ENCODE data around the gene NPLOC4. TPM values are rescaled to one million over a fixed set of nuclear protein-coding genes. Genes with fewer than 3 reads are reported as not detected.
A peak's percentile ranks its signal among the peaks of the same experiment; 100 is the strongest.

Gene NPLOC4
- 57.1 and 69.9 TPM in 2 replicates for total RNA-seq (2014; rRNA removed; shearing (Covaris generic))
- 122 and 150 TPM in 2 replicates for polyA plus RNA-seq (2014; cell fraction: nucleus; rRNA removed)

DNA sequence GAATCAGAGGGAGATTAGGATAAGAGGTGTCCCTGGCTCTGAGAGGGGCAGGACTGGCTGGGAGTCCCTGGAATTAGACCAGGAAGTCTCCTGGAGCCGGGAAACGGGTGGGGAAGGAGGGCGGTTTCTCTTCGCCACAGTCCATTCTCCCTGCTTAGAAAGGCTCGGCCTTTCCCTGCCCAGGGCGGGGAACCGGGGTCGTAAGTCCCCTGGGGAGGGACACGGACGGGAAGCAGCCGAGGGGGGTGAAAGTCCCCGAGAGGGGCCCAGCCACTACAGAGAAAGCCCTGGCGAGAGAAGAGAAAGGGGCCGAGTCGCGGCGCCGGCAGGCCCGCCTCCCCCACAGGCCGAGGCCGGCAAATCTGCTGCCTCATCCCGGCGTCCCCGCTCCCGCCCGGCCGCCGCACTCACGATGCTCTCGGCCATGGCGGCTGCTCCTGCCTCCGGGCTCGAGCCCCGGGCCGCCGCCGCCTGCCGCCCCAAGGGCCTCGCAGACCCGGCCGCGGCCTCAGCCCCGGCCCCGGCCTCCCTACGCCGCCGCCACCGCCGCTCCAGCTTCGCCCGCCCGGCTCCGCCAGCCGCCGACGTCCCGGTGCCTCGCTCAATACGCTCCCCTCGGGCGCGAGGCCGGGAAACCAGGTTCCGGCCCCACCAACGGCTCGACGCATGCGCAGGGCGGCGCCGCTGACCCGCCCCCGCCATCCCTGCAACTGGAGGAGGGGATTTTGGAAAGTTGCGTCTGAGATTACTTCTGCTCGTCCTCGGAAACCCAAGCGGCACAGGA lies at the start of gene NPLOC4, which contains the start of gene TSPAN10:
Gene NPLOC4 (minus strand): TSS at position 608 of the 784 bp plus-strand sequence. CDS start 182 bp downstream, at position 426.
Gene TSPAN10 (plus strand): TSS at position 692 of the 784 bp plus-strand sequence. CDS start 5,217 bp downstream, outside the sequence.
- peak; percentile 80 for DNase-seq (ENCODE audit: extremely low read depth, low read depth)

DNA sequence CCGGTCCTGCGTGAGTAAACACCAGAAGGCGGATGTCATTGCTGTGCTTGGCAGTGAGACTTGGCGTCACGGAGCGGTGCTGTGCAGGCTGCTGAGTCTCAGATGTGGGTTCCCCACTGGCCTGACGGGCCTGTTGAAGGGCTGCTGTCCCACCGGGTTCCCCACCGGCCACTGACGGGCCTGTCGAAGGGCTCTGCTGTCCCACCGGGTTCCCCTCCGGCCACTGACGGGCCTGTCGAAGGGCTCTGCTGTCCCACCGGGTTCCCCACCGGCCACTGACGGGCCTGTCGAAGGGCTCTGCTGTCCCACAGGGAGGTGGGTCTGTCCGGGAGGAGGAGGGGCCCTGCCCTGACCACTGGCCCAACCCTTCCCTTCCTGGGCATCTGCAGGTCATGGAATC lies 49.7 kb upstream of the NPLOC4 start:
- DNase-seq (ENCODE audit: extremely low read depth, low read depth) = no peak

DNA sequence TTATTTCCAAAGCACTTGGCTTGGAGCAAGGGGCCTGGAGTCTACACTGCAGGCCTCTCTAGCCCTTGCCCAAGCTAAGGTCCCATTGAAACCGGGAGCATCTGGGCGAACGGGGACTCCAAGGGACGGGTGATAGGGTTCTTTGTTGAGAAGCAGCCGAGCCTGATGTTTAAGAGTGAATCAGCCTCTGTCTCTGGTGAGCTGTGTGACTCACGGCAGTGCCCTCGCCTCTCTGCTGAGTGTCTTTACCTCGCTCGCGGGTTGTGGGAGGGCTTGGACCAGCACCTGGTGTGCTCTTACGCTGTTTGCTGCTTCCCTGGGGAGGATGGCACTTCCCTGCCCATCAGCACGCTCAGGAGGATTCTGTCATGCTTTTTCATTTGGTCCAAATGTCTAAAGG lies 48.2 kb upstream of the NPLOC4 start:
- DNase-seq (ENCODE audit: extremely low read depth, low read depth) = no peak

DNA sequence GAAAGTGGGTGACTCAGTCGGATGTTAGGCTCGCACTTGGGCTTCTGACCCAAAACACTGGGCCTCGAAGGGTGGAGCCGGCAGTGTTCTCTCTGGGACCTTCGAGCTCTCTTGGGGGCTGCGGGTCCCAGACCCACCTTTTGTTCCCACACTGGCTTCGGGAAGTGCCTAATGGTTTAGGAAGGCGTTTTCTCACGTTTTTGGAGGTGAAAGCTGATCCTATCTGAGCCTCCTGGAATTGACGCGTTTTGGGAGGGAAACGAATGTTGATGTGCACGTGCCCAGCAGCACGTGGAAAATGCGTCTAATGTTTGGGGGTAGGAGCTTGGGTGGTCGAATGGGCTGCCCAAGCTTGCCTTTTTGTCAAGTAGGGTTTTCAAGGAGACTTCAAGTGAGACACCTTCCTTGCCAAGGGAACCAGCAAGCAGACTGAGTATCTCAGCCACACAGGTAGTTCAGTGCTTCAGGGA lies 47.6 kb upstream of the NPLOC4 start:
- DNase-seq (ENCODE audit: extremely low read depth, low read depth) = peak; percentile 32

DNA sequence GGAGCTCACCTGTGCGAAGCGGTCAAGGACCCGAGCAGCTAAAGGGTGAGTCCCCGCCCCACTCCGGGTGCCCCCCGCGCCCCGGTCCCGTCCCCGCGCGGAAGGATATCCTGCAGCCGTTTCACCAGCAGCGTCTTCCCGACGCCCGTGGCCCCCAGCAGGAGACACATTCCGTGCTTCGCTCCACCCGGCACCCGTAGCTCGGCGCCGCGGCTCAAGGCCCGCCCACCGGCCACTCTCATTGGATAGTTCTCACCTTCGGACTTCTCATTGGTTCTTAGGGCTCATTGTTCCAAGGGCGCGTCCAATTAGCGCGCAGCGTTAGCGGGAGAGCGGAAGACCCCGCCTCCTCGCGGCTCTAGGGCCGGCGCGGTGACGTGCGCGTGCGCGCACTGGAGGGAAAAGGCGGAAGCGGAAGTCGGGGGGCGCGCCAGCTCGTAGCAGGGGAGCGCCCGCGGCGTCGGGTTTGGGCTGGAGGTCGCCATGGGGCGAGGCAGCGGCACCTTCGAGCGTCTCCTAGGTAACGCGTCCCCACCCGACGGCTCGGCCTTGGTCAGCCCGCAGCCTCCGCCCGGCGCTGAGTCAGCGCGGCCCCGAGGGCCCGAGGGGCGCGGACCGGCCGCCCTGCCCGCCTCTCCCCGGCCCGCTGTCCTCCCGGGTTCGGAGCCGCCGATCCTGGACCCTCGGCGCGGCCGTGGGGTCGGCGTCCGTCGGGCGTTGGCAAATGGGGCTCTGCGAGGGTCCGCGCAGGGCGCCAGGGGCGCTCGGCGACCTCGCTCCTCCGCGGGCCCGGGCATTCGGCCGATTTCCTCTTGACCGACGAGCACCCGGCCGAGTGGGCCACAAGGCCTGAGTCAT lies 46.9 kb upstream of the NPLOC4 start, which contains the start of the genes ARL16 and HGS:
Gene ARL16 (minus strand): TSS at position 214 of the 858 bp plus-strand sequence. CDS start 44 bp downstream, at position 170.
Gene HGS (plus strand): TSS at position 428 of the 858 bp plus-strand sequence. CDS start 56 bp downstream, at position 484.
- peak; percentile 99 for DNase-seq (ENCODE audit: extremely low read depth, low read depth)

DNA sequence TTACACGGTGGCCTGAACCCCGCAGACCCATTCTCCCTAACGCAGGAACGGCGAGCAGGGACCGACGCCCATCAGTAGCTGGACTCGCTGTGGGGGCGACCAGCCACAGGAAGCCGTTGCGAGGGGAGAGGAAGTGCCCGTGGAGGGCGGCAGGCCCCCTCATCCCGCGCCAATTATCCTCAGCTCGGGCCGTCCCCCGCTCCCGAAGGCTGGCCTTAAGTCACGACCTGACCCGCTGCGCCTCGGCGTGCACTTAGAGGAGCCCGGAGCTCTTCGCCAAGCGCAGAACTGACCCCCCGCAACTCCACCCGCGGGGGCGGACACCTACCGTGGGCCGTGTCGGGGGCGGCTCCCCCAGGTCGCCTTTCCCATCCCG lies 46.3 kb upstream of the NPLOC4 start:
- no peak for DNase-seq (ENCODE audit: extremely low read depth, low read depth)

DNA sequence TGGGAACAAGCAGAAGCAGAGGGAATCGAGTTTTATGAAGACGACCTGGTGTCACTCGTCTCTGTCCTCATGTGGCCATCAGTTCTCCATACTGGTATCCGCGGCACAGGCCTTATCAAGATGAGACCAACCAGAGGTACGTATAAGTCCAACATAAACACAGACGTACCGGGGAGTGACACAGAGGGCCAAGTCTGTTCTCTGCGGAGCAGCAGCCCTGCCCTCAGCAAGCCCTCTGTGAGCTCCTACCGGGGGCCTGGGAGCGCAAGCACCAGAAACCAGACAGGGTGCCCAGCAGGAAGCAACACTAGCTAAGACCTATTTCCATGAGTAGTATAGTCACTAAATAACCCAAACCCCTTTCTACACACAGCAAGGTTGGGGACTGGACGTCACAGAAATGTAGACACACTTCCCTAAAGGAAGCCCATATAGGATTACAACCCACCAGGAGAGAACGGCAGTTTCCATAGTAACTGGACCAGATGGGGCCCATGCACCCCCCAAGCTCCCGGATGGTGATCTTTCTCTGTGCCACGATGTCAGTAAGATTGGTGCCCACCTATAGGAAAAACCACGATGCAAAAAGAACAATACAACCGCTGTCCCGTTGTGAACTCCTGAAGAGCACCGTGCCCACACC lies 45.8 kb upstream of the NPLOC4 start:
- no peak for DNase-seq (ENCODE audit: extremely low read depth, low read depth)

DNA sequence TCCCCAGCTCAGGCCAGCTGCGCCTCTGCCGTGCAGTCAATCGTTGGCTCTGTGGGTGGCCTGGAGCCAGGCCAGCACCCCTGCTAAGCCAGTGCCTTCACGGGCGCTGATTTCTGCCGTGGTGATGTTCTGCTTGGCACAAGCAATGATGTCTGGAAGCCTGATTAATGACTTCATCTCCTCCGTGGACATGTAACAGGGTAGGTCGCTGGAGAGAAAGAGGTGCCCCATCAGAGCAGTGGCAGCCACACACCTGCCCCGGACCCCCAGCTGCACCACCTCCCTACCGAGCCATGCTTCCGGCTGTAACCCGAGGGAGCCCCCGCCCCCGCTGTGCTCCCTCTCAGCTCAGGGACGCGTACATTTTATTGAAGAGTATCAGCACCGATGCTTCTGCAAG lies 44.8 kb upstream of the NPLOC4 start:
- DNase-seq (ENCODE audit: extremely low read depth, low read depth) = no peak

DNA sequence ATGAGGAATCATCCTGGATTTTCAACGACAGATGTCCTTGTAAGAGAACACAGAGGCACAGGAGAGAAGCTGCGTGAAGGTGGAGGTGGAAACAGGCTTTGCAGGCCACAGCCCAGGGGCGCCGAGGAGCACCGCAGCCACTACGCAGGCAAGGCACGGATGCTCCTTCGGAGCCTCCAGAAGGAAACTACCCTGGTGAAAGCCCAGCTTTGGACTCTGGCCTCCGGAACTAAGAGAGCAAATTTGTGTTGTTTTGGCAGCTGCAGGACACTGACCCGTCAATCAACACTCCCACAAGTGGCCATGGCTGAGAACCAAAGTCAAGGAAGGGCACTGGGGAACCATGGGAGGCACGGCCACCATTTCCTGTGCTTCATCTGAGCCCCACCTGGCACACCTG lies 43.2 kb upstream of the NPLOC4 start:
- no peak for DNase-seq (ENCODE audit: extremely low read depth, low read depth)

DNA sequence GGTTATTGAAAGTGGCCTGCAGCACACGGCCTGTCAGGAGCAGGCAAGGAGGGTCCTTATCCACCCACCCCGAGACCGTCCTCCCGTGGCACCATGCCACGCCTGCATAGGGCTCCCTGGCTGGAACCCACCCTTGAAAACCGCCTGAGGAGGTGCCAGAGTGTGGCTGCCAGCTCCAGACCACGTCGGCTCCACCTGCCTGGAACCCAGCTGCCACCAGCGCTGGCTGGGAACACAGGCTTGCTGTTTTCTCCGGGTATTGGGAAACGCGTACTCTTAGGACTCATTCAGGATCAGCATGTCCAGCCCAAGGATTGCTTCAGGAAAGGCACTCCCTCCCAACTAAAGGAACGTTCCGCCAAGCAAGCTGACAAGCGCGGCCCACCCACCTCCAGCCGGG lies 40.0 kb upstream of the NPLOC4 start:
- no peak for DNase-seq (ENCODE audit: extremely low read depth, low read depth)

DNA sequence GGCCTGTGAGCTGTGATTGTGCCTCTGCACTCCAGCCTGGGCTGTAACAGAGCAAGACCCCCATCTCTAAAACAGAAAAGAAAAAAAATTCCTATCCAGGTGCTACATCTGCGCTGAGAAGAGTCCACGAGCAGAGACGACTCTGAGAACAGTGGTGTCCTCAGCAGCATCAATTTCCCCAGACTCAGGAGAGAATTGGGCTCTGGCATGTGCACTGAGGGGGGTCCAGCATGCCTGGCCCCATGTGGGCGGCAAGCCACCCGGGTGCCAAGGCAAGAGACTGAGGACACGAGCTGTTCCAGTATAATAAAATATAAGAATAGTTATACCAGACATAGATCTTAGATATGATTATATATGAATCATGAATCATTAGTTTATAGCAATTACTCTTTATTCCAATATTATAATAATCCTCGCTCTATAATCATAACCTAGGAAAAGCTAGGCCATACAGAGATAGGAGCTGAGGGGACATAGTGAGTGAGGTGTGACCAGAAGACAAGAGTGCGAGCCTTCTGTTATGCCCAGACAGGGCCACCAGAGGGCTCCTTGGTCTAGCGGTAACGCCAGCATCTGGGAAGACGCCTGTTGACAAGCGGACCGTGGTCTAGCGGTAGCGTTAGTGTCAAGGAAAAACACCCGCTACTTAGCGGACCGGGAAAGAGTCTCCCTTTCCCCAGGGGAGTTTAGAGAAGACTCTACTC lies 38.8 kb upstream of the NPLOC4 start:
- peak; percentile 30 for DNase-seq (ENCODE audit: extremely low read depth, low read depth)

DNA sequence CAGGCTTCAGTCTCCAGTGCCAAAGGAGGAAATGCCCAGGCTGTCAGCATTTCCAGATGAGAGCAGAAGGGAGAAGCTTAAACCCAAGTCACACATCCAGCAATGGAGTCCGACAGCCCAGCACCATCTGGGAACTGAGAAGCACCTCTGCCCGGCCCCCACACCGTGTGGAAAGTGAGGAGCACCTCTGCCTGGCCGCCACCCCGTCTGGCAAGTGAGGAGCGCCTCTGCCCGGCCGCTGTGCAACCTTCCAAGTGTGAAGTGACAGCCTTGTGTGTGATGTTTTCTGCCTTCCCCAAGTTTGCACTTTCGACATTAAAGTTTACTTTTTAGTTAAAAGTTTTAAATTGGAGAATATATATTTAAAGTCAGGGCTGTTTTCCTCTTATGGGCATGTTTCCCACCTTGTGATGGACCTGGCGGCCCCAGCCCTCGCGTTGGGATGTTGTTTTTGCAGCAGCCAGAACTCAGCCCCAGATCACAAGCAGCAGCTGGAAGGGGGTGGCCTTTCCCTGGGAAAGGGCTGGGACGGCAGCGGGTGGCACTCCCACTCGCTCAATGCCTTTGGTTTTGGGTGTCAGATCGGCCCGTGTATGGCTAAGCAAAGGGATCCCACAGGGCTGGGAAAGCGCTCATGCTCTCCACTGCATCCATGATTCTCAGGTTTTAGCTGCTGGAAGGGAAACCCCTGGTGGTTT lies 36.8 kb upstream of the NPLOC4 start:
- DNase-seq (ENCODE audit: extremely low read depth, low read depth) = no peak

DNA sequence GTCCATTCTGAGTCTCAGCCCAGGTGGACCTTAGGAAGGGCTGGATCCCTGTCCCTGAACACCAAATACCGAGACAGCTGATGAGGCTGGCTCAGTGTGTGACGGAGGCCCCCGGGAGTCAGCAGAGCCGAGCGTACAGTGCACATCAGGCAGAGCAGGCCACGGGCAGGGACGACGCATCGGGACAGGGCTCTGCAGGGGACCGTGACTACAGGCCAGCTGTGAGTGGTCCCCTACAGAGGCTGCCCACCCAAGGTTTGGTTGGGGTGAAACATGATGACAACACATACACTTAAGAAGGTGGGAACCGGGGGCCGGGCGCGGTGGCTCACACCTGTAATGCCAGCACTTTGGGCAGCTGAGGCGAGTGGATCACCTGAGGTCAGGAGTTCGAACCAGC lies 36.0 kb upstream of the NPLOC4 start:
- DNase-seq (ENCODE audit: extremely low read depth, low read depth) = no peak

DNA sequence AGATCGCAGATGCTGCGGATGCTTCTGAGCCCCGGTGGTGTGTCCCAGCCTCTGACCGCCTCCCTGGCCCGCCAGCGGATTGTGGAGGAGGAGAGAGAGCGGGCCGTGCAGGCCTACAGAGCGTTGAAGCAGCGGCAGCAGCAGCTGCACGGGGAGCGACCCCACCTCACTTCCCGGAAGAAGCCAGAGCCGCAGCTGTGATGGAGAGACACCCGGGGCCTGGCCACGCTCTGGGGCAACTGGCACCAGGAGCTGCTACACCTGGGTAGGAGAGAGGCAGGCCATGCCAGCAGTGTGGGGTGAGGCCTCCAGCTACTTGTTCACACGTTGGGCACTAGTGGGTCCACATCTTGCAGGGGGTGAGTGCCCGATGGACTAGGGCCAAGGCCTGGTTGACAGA lies 35.6 kb upstream of the NPLOC4 start:
- no peak for DNase-seq (ENCODE audit: extremely low read depth, low read depth)

DNA sequence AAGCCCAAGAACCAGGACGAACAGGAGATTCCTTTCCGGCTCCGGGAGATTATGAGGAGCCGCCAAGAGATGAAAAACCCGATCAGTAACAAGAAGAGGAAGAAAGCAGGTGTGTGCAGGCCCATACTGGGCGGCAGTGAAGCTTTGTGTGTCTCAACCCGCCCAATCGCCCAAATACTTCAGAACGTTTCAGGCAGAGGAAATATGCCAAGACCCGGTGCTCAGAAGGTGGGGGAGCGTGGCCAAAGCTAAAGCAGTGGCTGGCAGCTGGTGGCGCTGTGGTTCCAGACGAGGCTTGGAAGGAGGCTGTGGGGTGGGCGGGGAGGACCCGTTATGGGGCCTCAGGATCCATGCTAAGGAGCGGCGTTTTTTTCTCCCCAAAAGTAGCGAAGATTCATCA lies 30.8 kb upstream of the NPLOC4 start:
- DNase-seq (ENCODE audit: extremely low read depth, low read depth) = no peak

DNA sequence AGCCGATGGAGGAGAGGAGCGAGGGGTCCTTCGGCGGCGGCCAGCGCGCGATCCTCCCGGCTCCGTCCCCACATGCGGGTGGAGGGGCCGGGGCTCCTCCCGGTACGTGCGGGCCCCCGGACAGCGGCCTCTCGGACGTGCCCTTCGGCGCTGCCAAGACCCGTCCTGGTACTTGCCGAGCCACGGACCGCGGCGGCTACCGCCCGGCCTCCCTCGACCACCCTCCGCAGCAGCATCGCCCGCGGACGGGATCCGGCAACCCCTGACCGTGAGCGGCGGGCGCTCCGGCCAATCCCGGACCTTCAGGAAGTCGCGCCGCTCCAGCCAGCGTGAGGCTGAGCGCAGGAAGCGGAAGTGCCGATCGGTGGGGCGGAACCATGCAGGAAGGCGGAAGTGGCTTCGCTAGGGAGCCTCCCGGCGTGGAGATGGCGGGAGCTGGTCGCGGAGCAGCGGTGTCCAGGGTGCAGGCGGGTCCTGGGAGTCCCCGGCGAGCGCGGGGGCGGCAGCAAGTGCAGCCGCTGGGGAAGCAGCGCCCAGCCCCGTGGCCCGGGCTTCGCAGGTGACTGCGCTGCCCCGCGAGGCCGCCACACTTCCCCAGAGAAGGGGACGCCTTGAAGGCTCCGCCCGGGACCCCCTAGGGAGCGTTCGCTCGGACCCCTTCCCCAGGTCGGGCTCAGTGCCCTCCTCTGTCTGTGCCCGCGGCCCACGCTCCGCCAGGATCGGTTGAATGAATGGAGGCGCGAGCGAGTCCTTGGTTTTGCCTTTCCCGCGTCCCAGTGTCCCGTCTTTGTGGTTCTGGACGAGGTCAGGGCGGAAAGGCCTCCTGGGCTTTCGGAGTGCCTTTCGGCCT lies 29.7 kb upstream of the NPLOC4 start, which contains the start of the genes CCDC137 and OXLD1:
Gene CCDC137 (plus strand): TSS at position 396 of the 850 bp plus-strand sequence. CDS start 30 bp downstream, at position 426.
Gene OXLD1 (minus strand): TSS at position 264 of the 850 bp plus-strand sequence. CDS start 28 bp downstream, at position 236.
- DNase-seq (ENCODE audit: extremely low read depth, low read depth) = peak; percentile 93

DNA sequence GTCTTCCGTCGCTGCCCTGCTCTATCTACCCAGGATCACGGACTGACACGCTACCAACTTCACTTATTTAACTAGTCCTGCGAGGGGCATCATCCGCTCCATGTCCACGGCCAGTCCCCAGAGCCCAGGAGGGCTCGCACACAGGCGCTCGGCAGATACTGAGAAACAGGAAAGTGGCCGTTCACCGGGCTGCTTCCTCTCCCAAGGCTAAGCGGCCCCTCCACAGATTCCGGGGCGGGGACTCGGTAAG lies 29.1 kb upstream of the NPLOC4 start:
- DNase-seq (ENCODE audit: extremely low read depth, low read depth) = no peak
